H9 (cell line): ENCODE data around the gene SRD5A3. TPM values are rescaled to one million over a fixed set of nuclear protein-coding genes. Genes with fewer than 3 reads are reported as not detected.

Experiments used
- DNase-seq: peaks from one replicate; pipeline ENCODE4 v3.0.0-alpha.2; 2017
- H2AFZ ChIP-seq: one replicate; pipeline ENCODE4 v1.6.1; 2013; ENCODE audit warnings: mild to moderate bottlenecking, low read length, control low read depth, moderate library complexity
- H2AK5ac ChIP-seq: 2 replicates; pipeline ENCODE4 v1.6.1; 2013; ENCODE audit warnings: low read length, control low read depth, mixed read lengths; ENCODE audit not compliant: insufficient read length
- H2BK120ac ChIP-seq: one replicate; pipeline ENCODE4 v1.6.1; 2013; ENCODE audit warnings: low read depth, mild to moderate bottlenecking, low read length, control low read depth, inconsistent platforms; ENCODE audit not compliant: poor library complexity, severe bottlenecking
- H2BK12ac ChIP-seq: 2 replicates; pipeline ENCODE4 v1.6.1; 2013; ENCODE audit warnings: low read length, control low read depth, mixed read lengths, low read depth; ENCODE audit not compliant: insufficient read length
- H2BK15ac ChIP-seq: 2 replicates; pipeline ENCODE4 v1.6.1; 2013; ENCODE audit warnings: low read depth, low read length, control low read depth
- H2BK20ac ChIP-seq: one replicate; pipeline ENCODE4 v1.6.1; 2013; ENCODE audit warnings: low read depth, mild to moderate bottlenecking, low read length, control low read depth, inconsistent platforms; ENCODE audit not compliant: poor library complexity, severe bottlenecking
- H2BK5ac ChIP-seq: 2 replicates; pipeline ENCODE4 v1.6.1; 2013; ENCODE audit warnings: low read length, control low read depth, mixed read lengths; ENCODE audit not compliant: insufficient read length
- H3K14ac ChIP-seq: 2 replicates; pipeline ENCODE4 v1.6.1; 2013; ENCODE audit warnings: low read length, control low read depth; ENCODE audit not compliant: insufficient read depth
- H3K18ac ChIP-seq: 2 replicates; pipeline ENCODE4 v1.6.1; 2013; ENCODE audit warnings: low read depth, mild to moderate bottlenecking, mixed read lengths, low read length, control low read depth; ENCODE audit not compliant: insufficient read length
- H3K23ac ChIP-seq: 2 replicates; pipeline ENCODE4 v1.6.1; 2013; ENCODE audit warnings: low read length, control low read depth, mixed read lengths, low read depth; ENCODE audit not compliant: insufficient read length
- H3K23me2 ChIP-seq: 2 replicates; pipeline ENCODE4 v1.6.1; 2013; ENCODE audit warnings: low read depth, mild to moderate bottlenecking, mixed read lengths, low read length, control low read depth; ENCODE audit not compliant: insufficient read length, poor library complexity, severe bottlenecking
- H3K27ac ChIP-seq: 2 replicates; pipeline ENCODE4 v1.5.1; 2013; ENCODE audit warnings: low read length, control low read depth, mixed read lengths, low read depth; ENCODE audit not compliant: insufficient read length
- H3K27me3 ChIP-seq: 2 replicates; pipeline ENCODE4 v1.6.1; 2013; ENCODE audit warnings: low read length, control low read depth, inconsistent platforms; ENCODE audit not compliant: insufficient read depth
- H3K4ac ChIP-seq: 2 replicates; pipeline ENCODE4 v1.6.1; 2013; ENCODE audit warnings: low read depth, mild to moderate bottlenecking, control low read depth, inconsistent platforms, low read length, moderate library complexity
- H3K4me1 ChIP-seq: 2 replicates; pipeline ENCODE4 v1.6.1; 2013; ENCODE audit warnings: low read length, control low read depth, inconsistent platforms; ENCODE audit not compliant: insufficient read depth
- H3K4me2 ChIP-seq: 2 replicates; pipeline ENCODE4 v1.6.1; 2013; ENCODE audit warnings: low read length, control low read depth, mixed read lengths; ENCODE audit not compliant: insufficient read length, insufficient read depth
- H3K56ac ChIP-seq: 2 replicates; pipeline ENCODE4 v1.6.1; 2013; ENCODE audit warnings: low read depth, mild to moderate bottlenecking, mixed read lengths, low read length, control low read depth; ENCODE audit not compliant: insufficient read length
- H3K79me1 ChIP-seq: 2 replicates; pipeline ENCODE4 v1.6.1; 2013; ENCODE audit warnings: low read depth, mild to moderate bottlenecking, moderate library complexity, low read length, control low read depth, inconsistent platforms; ENCODE audit not compliant: insufficient read depth, poor library complexity, severe bottlenecking
- H3K79me2 ChIP-seq: 2 replicates; pipeline ENCODE4 v1.6.1; 2013; ENCODE audit warnings: low read length, control low read depth, inconsistent platforms; ENCODE audit not compliant: insufficient read depth
- H3K9ac ChIP-seq: 2 replicates; pipeline ENCODE4 v1.6.1; 2013; ENCODE audit warnings: low read length, control low read depth, mixed read lengths; ENCODE audit not compliant: insufficient read length; ENCODE audit errors: extremely low read depth
- H3K9me3 ChIP-seq: one replicate; pipeline ENCODE4 v1.6.1; 2013; ENCODE audit warnings: low read depth, low read length, inconsistent platforms; ENCODE audit not compliant: control insufficient read depth
- H3T11ph ChIP-seq: one replicate; pipeline ENCODE4 v1.6.1; 2013; ENCODE audit warnings: mild to moderate bottlenecking, low read length, control low read depth, inconsistent platforms
- H4K20me1 ChIP-seq: one replicate; pipeline ENCODE4 v1.6.1; 2013; ENCODE audit not compliant: control insufficient read depth, insufficient read length, insufficient read depth
- H4K5ac ChIP-seq: 2 replicates; pipeline ENCODE4 v1.6.1; 2013; ENCODE audit warnings: low read depth, mild to moderate bottlenecking, mixed read lengths, low read length, control low read depth; ENCODE audit not compliant: insufficient read length
- H4K8ac ChIP-seq: replicated peaks from 2 replicates; pipeline ENCODE4 v1.6.1; 2013; ENCODE audit warnings: low read length, control low read depth, mixed read lengths, low read depth; ENCODE audit not compliant: insufficient read length
- H4K91ac ChIP-seq: 2 replicates; pipeline ENCODE4 v1.6.1; 2013; ENCODE audit warnings: low read depth, mild to moderate bottlenecking, moderate library complexity, mixed read lengths, low read length, control low read depth; ENCODE audit not compliant: insufficient read length
- H3K27ac Mint-ChIP-seq, 3 experiments: 2 replicates in 2 of 3; 3 replicates in 1 of 3; pipeline ENCODE4 v1.8.0; 2020 to 2021; ENCODE audit warnings: mixed read lengths in 3 of 3, mild to moderate bottlenecking in 1 of 3, moderate library complexity in 1 of 3
- H3K27me3 Mint-ChIP-seq: 2 replicates; pipeline ENCODE4 v1.8.0; 2021; ENCODE audit warnings: low read depth, mild to moderate bottlenecking, moderate library complexity, mixed read lengths
- H3K36me3 Mint-ChIP-seq, 3 experiments: 2 replicates in 2 of 3; 3 replicates in 1 of 3; pipeline ENCODE4 v1.8.0; 2020 to 2021; ENCODE audit warnings: low read depth in 3 of 3, mixed read lengths in 3 of 3; ENCODE audit not compliant: insufficient read depth in 1 of 3
- H3K4me1 Mint-ChIP-seq, 2 experiments: 2 replicates each; pipeline ENCODE4 v1.8.0; 2020; ENCODE audit warnings: mixed read lengths in 2 of 2
- H3K4me3 Mint-ChIP-seq, 2 experiments: 2 replicates in 1 of 2; 3 replicates in 1 of 2; pipeline ENCODE4 v1.8.0; 2020 to 2021; ENCODE audit warnings: mild to moderate bottlenecking in 2 of 2, mixed read lengths in 2 of 2, moderate library complexity in 1 of 2
- H3K9me3 Mint-ChIP-seq, 2 experiments: 2 replicates in 1 of 2; 3 replicates in 1 of 2; pipeline ENCODE4 v1.8.0; 2020; ENCODE audit warnings: mild to moderate bottlenecking in 2 of 2, mixed read lengths in 2 of 2, moderate library complexity in 1 of 2
- WGBS: extraction: QIAGEN DNeasy Blood & Tissue Kit; methylation state at CpG from one replicate; pipeline ENCODE4 v1.1.7; 2013; ENCODE audit warnings: missing lambda C conversion rate, low lambda C conversion rate, mixed read lengths; ENCODE audit not compliant: insufficient read length; ENCODE audit errors: extremely low coverage; 5-methylcytosine and 5-hydroxymethylcytosine counted together
- total RNA-seq: library from RNA; stranded (reverse); gene quantifications from 2 replicates; pipeline ENCODE4 v1.2.1, GENCODE V29; 2021
- TF ChIP-seq, protein P1 (sequence below): fragments of 200-600 bp; sonication (generic); conservative IDR thresholded peaks from 3 replicates; pipeline ENCODE4 v1.8.0; 2021; ENCODE audit warnings: antibody characterized with exemption, mild to moderate bottlenecking

Gene SRD5A3
- total RNA-seq, 1 experiment from 2014 or later, result 35.0 TPM

DNA sequence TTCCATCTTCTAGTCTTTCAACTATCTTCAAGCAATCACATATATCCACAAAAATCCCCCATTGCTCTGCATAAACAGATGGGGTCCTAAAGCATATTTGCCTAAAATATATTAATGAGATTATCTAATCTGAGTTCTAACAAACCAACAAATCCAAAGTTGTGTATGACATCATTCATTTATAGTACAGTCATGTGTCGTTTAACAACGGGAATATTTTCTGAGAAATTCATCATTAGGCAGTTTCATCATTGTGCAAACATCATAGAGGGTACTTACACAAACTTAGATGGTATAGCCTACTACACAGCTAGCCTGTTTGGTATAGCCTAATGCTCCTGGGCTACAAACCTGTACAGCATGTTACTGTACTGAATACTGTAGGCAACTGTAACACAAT, 38.0 kb upstream of the SRD5A3 start:
- Mint-ChIP-seq H3K4me1 (no peaks in the 10 kb centered on the region), H3K9me3 (peaks cover 0 to under 1% of the 10 kb centered on the region in 2 experiments; a peak in 2 of 5 replicates), H3K27ac (peak overlapping the region in 1 of 3 experiments; percentile 12; a peak in 1 of 7 replicates), H3K36me3 (peaks cover 0 to 2% (median 2%) of the 10 kb centered on the region in 3 experiments; a peak in 2 of 7 replicates), H3K4me3 (no peak overlapping the region), H3K27me3 (no peaks in the 10 kb centered on the region)
- Histone ChIP-seq H4K5ac (no peak overlapping the region), H2BK12ac (no peak overlapping the region), H3K4me2 (no peak overlapping the region), H4K20me1 (no peaks in the 10 kb centered on the region), H2AK5ac (no peak overlapping the region), H3K23me2 (no peaks in the 10 kb centered on the region), H2BK5ac (no peak overlapping the region), H2BK120ac (no peak overlapping the region), H3K23ac (no peak overlapping the region), H3K4ac (no peak overlapping the region), H2AFZ (no peak overlapping the region), H4K91ac (no peak overlapping the region), H3K79me1 (no peaks in the 10 kb centered on the region), H2BK15ac (no peak overlapping the region), H2BK20ac (no peak overlapping the region), H3K4me1 (no peaks in the 10 kb centered on the region), H3K9me3 (no peaks in the 10 kb centered on the region), H3K14ac (no peak overlapping the region), H3K79me2 (no peaks in the 10 kb centered on the region), H4K8ac (no peak overlapping the region), H3K18ac (no peak overlapping the region), H3K56ac (no peak overlapping the region), H3T11ph (no peak overlapping the region), H3K9ac (no peak overlapping the region), H3K27ac (no peak overlapping the region), H3K27me3 (no peaks in the 10 kb centered on the region)
- no CpG with 5 or more reads among the region's 2 CpGs for whole genome bisulfite sequencing
- TF ChIP-seq, protein P1, sequence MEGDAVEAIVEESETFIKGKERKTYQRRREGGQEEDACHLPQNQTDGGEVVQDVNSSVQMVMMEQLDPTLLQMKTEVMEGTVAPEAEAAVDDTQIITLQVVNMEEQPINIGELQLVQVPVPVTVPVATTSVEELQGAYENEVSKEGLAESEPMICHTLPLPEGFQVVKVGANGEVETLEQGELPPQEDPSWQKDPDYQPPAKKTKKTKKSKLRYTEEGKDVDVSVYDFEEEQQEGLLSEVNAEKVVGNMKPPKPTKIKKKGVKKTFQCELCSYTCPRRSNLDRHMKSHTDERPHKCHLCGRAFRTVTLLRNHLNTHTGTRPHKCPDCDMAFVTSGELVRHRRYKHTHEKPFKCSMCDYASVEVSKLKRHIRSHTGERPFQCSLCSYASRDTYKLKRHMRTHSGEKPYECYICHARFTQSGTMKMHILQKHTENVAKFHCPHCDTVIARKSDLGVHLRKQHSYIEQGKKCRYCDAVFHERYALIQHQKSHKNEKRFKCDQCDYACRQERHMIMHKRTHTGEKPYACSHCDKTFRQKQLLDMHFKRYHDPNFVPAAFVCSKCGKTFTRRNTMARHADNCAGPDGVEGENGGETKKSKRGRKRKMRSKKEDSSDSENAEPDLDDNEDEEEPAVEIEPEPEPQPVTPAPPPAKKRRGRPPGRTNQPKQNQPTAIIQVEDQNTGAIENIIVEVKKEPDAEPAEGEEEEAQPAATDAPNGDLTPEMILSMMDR, result no peak
- no peak for DNase-seq
